Activated CD8-positive, alpha-beta memory T cell treated with anti-CD3 and anti-CD28 coated beads for 48 hours (primary cell): ENCODE data around the gene OSBPL9.
"Not testable (repeated sequence)": the region's sequence is repeated elsewhere in the genome, so short reads cannot be mapped to it uniquely, and the experiment has no call there.

Experiments
- DNase-seq, 3 experiments: peaks; one replicate each; pipeline ENCODE4 v3.0.0-alpha.2; 2020; ENCODE audit warnings: low read depth in 2 of 3, low spot score in 2 of 3

The OSBPL9 gene

DNA sequence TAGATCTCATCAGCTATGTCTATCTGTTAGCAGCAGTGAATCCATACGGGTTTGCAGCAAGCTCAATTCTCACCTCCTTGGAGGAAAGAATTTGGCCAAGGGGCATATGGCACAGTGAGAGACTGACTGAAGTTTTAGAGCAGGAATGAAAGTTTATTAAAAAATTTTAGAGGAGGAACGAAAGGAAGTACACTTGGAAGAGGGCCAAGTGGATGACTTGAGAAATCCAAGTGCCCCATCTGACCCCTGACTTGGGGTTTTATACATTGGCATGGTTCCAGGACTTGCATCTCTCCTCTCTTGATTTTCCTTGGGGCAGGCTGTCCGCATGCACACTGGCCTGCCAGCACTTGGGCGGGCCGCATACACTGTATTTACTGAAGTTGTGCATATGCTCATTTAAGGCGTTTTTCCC is 9.2 kb upstream of the OSBPL9 start:
- DNase-seq: no peak

DNA sequence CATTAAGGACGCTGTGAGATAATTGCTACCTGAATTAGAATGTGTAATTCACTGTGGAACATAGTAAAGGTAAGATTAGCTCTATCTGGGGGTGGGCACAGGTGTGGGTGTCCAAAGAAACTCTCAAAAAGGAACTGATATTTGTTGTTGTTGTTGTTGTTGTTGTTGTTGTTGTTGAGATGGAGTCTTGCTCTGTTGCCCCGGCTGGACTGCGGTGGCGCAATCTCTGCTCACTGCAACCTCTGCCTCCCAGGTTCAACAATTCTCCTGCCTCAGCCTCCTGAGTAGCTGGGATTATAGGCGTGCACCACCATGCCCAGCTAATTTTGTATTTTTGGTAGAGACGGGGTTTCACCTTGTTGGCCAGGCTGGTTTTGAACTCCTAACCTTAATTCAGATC is 6.8 kb upstream of the OSBPL9 start:
- DNase-seq: not testable (repeated sequence)

DNA sequence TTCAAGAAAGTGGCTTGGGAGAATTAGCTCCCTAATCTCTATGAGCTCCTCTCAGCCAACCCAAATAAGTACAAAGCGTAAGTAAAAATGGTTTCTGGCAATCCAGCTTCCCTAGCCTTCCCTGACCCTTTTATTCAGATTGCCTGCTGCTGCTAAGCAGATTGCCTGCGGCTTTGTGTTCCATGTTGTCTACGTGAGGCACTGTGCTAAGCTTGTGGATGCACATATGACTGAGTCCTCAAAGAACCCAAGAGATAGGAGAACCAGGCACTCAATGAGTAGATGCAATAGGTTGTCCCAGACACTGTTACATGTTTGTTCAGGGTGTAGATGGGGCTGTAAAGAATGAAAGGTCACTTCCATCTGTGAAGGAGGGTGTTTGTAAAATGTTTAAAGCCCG is 6.3 kb upstream of the OSBPL9 start:
- DNase-seq: no peak

DNA sequence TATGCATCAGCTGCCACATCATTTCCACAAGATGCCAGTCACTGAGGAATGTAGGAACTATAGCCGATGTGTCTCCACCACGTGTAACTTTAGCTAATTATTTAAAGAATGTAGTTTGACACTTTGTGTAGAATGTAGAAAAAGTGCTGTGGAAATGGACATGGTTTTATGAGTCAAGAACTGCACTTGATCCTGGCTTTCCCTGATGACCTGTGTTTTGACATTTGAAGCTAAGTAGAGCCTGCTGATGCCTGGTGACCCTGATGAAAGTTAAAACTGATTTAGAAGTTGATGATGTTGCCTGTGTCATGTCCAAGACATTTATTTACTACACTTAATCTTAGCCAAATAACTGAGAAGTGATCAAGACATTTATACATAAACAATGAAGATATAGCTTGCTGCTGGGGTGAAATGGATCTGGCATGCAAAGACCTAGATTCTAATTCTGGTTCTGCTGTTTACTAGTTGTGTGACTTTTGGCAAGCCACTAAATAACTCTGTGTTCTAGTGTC is 4.4 kb upstream of the OSBPL9 start:
- DNase-seq: no peak

DNA sequence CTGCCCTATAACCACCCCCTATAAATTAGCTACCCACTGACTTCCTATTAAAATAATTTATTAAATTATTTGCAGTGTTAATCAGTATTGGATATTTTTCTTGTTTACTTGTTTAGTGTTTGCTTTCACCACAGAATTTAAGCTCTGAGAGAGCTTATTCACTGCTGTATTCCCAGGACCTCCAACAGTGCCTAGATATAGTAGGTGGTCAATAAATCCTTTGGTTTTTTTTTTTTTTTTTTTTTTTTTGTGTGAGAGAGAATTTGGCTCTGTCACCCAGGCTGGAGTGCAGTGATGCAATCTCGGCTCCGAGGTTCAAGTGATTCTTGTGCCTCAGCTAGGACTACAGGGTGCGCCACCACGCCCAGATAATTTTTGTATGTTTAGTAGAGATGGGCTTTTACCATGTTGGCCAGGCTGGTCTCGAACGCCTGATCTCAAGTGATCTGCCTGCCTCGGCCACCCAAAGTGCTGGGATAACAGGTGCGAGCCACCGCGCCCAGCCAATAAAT is 1.1 kb upstream of the OSBPL9 start:
- no peak for DNase-seq

DNA sequence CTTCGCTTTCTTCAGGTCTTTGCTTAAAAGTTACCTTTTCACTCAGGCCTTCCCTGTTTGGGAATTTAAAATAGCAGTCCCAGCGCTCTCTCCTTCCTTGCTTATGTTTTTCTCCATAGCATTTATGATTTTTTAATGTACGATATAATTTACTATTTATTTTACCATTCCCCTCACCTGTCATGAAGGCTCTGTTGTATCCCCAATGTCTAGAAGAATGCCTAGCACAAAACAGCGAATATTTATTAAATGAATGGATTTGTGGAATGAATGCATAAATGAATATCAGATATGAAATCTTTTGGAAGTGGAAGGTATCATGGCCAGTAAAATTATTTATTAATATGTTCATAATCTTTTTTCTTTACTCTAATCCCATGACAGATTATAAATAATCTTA is 402 bp upstream of the OSBPL9 start:
- DNase-seq: no peak

DNA sequence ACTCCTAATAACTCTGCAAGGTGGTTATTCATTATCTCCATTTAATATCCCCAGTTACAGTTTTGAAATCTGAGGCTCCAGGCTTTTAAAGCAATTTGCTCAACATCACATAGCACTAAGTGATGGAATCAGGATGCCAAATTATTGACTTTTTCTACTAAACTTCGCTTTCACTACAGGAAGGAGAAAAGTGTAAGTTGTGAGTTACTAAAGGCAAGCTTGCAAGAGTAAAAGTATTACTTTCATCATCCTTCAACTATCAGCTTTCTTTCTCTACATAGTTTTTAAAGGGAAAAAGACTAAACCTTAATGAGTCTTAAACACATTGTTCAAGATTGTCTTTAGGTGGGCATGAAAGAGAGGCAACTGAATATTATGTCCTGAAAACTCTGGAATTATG is 1.8 kb downstream of the OSBPL9 start:
- DNase-seq: no peak

DNA sequence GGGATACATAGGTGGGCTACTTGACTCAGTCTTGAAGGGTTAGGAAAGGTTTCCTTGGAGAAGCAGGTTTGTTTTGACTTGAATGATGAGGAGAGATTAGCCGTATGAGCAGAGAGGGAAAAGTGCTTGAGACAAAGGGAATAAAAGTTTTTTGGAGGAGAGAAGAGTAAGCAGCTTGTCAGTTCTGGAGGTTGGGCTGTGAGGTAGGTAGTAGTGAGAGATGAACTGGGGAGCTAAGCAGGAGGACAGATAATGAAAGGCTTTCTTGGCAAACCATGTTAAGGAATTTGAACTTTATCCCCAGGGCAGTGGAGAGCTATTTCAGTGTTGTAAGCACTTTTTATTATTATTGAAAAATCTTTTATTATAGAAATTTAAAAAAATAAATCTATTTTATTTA is 3.6 kb downstream of the OSBPL9 start:
- DNase-seq: no peak

DNA sequence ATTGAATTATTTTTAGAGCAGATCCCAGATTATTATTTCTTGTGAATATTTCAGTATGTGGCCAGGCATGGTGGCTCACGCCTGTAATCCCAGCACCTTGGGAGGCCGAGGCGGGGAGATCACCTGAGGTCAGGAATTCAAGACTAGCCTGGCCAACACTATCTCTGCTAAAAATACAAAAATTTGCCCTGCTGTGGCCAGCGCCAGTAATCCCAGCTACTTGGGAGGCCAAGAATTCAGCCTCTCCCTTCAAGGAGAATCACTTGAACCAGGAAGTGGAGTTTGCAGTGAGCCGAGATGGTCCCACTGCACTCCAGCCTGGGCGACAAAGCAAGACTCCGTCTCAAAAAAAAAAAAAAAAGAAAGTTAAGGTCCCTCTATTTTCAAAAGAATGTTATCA is 4.3 kb downstream of the OSBPL9 start:
- no peak for DNase-seq

DNA sequence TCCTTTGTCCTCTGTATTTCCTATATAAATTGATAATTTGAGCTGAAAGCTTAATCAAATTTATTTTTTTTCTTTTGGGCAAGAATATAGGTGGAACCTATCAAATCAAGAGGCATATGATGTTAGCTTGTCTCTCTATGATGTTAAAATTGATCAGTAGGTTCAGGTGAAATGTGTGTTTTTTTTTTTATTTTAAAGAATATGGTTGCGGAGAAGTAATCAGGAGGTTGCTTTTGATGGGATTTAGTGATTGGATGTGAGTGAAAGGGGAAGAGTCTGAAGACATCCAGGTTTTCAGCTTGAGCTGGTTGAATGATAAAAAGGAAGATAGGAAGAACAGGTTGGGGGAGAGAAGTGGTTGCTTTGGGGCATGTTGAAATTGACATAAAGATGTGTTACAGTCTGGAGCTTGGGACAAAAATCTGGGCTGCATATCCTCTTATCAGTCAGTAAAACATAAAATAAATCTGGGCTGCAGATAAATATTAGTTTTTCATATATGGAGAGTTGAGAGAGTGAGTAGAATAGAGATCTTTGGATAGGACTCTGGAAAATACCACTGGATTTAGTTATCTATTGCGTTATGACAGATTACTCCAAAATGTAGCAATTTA is 5.1 kb downstream of the OSBPL9 start:
- no peak for DNase-seq

DNA sequence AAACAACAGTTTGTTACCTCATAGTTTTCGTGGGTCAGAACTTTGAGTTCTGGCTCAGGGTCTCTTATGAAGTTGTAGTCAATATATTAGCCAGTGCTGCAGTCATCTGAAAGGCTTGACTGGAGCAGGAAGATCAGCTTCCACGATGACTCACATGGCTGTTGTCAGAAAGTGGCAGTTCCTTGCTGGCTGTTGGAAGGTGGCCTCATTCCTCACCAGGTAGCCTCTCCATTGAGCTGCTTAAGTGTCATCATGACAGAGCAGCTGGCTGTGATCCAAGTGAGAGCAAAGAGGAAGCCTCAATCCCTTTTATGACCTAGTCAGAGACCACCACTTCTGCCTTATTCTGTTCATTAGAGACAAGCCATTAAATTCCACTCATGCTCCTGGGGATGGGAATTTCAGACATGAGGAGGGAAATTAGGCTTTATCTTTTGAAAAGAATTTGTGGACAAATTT is 5.6 kb downstream of the OSBPL9 start:
- DNase-seq: no peak

DNA sequence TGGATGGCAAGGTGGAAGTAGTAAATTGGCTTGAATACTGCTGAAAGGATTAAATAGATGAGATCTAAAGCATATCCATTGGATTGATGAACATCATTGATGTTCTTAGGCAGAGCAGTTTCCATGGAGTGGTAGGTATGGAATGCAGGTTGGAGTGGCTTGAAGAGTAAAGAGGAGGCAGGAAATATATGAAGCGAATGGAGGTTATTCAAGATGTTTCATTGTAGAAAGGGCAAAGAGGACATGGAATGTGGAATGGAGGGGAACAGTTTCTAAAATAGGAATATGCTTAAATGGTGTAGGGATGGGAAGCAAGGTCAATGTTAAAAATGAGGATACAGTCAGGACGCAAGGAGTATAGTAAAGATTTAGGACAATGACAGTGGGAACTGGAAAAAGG is 6.1 kb downstream of the OSBPL9 start:
- no peak for DNase-seq

DNA sequence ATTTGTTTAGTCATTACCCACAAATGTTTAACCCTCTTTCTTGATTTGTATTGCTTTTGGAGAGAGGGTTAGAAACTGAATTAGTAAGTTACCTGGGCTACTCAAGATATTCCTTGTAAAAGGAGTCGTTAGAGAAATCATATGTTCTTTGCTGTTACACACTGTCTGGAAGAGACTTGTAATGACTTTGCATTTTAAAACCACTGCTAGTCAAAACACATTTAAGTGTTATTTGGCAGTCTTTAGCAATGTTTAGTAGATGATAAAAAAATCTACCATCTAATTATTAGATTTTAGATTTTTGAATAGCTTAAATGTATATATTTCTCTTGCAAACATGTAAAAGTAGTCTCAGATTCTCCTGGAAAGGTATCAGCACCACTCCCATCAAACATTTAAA is 6.6 kb downstream of the OSBPL9 start:
- DNase-seq: no peak

DNA sequence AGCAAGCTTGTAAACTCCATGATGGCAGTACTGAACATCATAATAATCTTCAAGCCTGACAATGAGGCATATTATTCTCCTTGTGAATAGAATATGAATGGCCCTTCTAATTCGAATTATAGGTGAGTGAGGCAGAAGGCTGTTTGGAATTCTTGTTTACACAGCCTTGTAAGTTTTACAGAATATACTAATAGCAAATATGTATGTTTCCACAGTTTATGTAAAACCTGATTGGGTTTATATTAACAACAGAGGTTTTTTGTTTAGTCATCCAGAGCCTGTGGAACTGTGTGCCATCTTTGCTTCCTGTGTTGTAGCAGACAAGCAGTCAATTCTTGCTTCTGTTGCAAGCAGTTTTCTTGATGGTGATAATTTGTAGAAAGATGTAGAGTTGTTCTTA is 8.0 kb downstream of the OSBPL9 start:
- DNase-seq: no peak

DNA sequence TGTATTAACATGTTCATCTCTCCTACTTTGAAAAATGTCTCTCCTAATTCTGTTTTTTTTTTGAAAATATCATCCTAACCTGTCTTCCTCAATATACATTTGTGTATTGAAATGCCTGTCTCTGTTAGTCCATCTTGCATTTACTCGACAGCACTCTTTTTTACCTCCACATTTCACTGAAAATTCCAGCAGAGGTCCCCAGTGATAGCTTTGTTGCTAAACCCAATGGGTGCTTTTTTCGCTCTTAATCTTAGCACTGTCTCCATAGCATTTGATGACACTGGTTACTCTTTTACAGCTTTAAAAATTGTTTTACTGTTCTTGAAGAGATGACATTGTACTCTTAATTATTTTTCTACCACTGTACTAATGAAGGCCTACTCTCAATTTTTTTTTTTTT is 10.8 kb downstream of the OSBPL9 start:
- no peak for DNase-seq

DNA sequence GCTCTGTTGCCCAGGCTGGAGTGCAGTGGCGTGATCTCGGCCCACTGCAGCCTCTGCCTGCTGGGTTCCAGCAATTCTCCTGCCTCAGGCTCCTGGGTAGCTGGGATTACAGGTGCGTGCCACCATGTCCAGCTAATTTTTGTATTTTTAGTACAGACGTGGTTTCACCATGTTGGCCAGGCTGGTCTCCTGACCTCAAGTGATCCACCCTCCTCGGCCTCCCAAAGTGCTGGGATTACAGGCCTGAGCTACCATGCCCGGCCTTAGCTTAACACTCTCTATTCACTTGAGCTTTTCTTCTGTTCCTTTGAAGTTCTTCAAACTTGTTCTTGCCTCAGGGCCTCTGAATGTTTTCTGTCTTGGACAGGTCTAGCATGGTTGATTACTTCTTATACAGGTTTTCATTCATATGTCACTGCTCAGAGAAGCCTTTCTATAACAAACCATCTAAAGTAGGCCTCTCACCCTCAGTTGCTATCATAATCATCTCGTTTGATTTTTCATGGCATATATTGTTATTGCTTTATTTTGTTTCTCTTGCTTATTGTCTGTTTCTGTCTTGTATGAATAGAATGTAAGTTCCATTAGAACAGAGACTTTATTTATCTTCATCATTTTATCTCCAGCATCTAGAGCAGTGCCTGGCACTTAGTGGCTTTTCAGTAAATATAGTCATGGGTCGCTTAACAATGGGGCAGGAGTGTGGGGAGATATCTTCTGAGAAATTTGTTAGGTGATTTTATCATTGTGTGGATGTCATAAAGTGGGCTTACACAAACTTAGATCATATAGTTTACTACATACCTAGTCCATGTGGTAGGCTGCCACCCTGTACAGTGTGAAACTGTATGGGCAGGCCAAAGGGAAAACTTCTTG is 12.1 kb downstream of the OSBPL9 start:
- DNase-seq: no peak

DNA sequence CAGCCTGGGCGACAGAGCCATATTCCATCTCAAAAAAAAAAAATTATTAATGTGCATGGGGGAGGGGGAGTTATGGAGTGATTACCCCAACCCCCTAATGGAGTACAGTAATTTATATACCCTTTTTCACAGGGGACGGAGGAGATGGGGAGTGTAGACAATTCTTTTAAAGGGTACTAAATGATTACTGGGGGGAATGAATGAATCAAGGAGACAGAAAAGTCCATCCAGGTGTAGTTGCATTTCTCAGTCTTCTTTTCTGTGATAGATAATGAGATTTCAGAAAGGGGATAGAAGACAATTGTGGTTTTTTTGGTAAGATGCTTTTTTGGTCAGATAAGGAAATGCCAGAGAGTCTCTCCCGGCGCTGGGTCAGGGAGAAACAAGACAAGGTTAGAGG is 13.0 kb downstream of the OSBPL9 start:
- DNase-seq: no peak

DNA sequence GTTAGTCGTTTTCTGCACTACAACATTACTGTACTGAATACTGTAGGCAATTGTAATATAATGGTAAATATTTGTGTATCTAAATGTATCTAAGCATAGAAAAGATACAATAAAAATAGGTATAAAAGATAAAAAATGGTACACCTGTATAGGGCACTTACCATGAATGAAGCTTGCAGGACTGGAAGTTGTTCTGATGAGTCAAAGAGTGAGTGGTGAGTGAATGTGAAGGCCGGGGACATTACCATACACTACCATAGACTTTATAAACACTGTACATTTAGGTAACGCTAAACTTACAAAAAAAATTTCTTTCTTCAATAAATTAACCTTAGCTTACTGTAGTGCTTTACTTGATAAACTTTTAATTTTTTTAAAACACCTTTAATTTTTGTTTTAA is 13.5 kb downstream of the OSBPL9 start:
- no peak for DNase-seq

DNA sequence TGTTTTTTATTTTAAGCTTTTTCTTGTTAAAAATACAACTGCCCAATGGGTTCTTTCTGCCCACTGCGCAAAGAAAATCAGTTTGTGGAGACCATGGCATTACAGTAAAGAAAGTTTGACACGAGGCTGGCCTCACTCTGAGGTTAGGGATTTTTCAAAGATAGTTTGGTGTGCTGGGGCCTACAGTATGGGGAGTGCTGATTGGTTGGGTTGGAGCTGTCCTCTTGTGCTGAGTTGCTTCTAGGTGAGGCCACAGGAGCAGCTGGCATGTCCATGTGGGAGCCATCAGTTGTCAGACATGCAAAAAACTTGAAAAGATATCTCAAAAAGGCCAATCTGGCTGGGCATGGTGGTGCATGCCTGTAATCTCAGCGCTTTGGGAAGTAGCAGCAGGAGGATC is 14.0 kb downstream of the OSBPL9 start:
- no peak for DNase-seq

DNA sequence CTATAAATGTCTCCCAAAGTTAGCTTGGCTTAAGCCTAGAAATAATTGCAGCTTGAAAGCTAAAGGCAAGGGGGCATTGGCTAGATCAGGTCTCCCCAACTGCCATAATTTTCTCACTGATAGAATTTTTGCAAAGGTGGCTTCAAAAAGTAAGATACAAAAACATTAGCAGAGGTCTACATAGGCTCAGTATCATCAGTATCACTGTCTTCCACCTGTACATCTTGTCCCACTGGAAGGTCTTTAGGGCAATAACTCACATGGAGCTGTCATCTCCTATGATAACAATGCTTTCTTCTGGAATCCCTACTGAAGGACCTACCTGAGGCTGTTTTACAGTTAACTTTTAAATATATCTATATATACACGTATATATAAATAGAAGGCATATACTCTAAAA is 14.9 kb downstream of the OSBPL9 start:
- no peak for DNase-seq

DNA sequence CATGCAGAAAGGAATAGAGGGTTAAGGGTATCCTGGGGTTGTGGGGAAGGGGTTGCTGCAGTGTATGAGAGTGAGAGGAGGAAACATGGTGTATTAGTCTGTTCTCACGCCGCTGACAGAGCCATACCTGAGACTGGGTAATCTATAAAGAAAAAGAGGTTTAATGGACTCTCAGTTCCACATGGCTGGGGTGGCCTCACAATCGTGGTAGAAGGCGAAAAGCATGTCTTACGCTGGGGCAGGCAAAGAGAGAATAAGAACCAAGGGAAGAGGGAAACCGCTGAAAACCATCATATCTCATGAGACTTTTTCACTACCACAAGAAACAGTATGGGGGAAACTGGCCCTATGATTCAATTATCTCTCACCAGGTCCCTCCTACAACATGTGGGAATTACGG is 17.7 kb downstream of the OSBPL9 start:
- DNase-seq: no peak

DNA sequence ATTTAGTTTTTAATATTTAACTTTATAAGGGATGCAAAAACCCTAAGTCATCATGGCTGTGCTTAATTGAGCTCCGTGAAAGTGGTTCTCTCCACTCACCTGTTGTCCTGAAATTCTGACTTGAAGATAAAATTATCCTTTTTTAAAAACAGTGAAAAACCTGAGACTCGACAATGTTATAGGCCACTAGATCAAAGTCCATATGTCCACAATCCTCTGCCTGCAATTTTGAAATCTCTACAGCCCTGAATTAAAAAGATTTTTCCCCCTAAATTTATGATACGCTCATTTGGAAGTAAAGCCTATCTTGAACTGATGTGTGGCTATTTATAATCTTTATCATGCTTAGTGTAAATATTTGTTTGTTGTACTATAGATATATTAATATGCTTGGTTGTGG is 18.7 kb downstream of the OSBPL9 start:
- DNase-seq: no peak
